GM23338 (cell line): ENCODE data around the gene STK4. TPM values are rescaled to one million over a fixed set of nuclear protein-coding genes. Genes with fewer than 3 reads are reported as not detected.

Experiments
- ATAC-seq: fragments of 200-7000 bp; cut with Tn5 transposase; 3 replicates; pipeline ENCODE4 v1.9.1; 2020
- DNase-seq: peaks from one replicate; pipeline ENCODE4 v3.0.0-alpha.2; 2015; ENCODE audit warnings: low spot score
- H2AFZ ChIP-seq: fragments of 200-600 bp; sonication (generic); 2 replicates; pipeline ENCODE4 v1.8.0; 2016; ENCODE audit warnings: antibody characterized with exemption, mild to moderate bottlenecking, moderate library complexity
- H3F3A ChIP-seq: fragments of 200-600 bp; sonication (generic); replicated peaks from 2 replicates; pipeline ENCODE4 v1.8.0; 2017; ENCODE audit warnings: antibody characterized with exemption, mixed run types, low read depth
- H3K27ac ChIP-seq: fragments of 200-600 bp; sonication (generic); 2 replicates; pipeline ENCODE4 v1.6.1; 2016; ENCODE audit warnings: low read depth
- H3K27me3 ChIP-seq: fragments of 200-600 bp; sonication (generic); 2 replicates; pipeline ENCODE4 v1.8.0; 2016; ENCODE audit warnings: mild to moderate bottlenecking, mixed run types, moderate library complexity; ENCODE audit not compliant: insufficient read depth
- H3K36me3 ChIP-seq: fragments of 200-600 bp; sonication (generic); 2 replicates; pipeline ENCODE4 v1.8.0; 2016; ENCODE audit warnings: mild to moderate bottlenecking; ENCODE audit not compliant: insufficient read depth
- H3K4me1 ChIP-seq: fragments of 200-600 bp; sonication (generic); 2 replicates; pipeline ENCODE4 v1.8.0; 2016; ENCODE audit warnings: mild to moderate bottlenecking, moderate library complexity; ENCODE audit not compliant: insufficient read depth
- H3K4me2 ChIP-seq: fragments of 200-600 bp; sonication (generic); 2 replicates; pipeline ENCODE4 v1.7.1; 2017; ENCODE audit warnings: mixed run types
- H3K4me3 ChIP-seq: fragments of 200-600 bp; sonication (generic); 2 replicates; pipeline ENCODE4 v1.6.1; 2016; ENCODE audit warnings: mixed run types
- H3K79me2 ChIP-seq: fragments of 200-600 bp; sonication (generic); replicated peaks from 2 replicates; pipeline ENCODE4 v1.8.0; 2017; ENCODE audit warnings: mild to moderate bottlenecking; ENCODE audit not compliant: insufficient read depth
- H3K9me2 ChIP-seq: fragments of 200-600 bp; sonication (generic); 2 replicates; pipeline ENCODE4 v1.8.0; 2017; ENCODE audit not compliant: insufficient read depth
- H4K20me1 ChIP-seq: fragments of 200-600 bp; sonication (generic); replicated peaks from 2 replicates; pipeline ENCODE4 v1.8.0; 2017; ENCODE audit warnings: mild to moderate bottlenecking; ENCODE audit not compliant: insufficient read depth
- H3K27ac Mint-ChIP-seq: 2 replicates; pipeline ENCODE4 v1.8.0; 2020; ENCODE audit warnings: inconsistent platforms, mild to moderate bottlenecking, moderate library complexity, mixed read lengths
- H3K27me3 Mint-ChIP-seq: 3 replicates; pipeline ENCODE4 v1.8.0; 2022; ENCODE audit warnings: low read depth, mild to moderate bottlenecking, moderate library complexity, mixed read lengths, inconsistent platforms; ENCODE audit not compliant: insufficient read depth, poor library complexity
- H3K36me3 Mint-ChIP-seq: 3 replicates; pipeline ENCODE4 v1.8.0; 2021; ENCODE audit warnings: low read depth, mild to moderate bottlenecking, inconsistent platforms, moderate library complexity, mixed read lengths
- H3K4me1 Mint-ChIP-seq: 3 replicates; pipeline ENCODE4 v1.8.0; 2020; ENCODE audit warnings: mild to moderate bottlenecking, inconsistent platforms, mixed read lengths
- H3K4me3 Mint-ChIP-seq: 3 replicates; pipeline ENCODE4 v1.8.0; 2021; ENCODE audit warnings: moderate library complexity, mild to moderate bottlenecking, inconsistent platforms, mixed read lengths
- H3K9me3 Mint-ChIP-seq: 3 replicates; pipeline ENCODE4 v1.8.0; 2020; ENCODE audit warnings: moderate library complexity, mild to moderate bottlenecking, inconsistent platforms, mixed read lengths
- CREB1 ChIP-seq: fragments of 250-450 bp; sonication (Bioruptor Pico); IDR thresholded peaks from 2 replicates; pipeline ENCODE4 v1.5.0; 2020; ENCODE audit warnings: low read depth, mild to moderate bottlenecking, moderate library complexity
- JUNB ChIP-seq: IDR thresholded peaks from one replicate; pipeline ENCODE4 v1.6.1; 2016; ENCODE audit warnings: antibody characterized with exemption; ENCODE audit not compliant: unreplicated experiment
- NANOG ChIP-seq: IDR thresholded peaks from 2 replicates; pipeline ENCODE4 v1.6.1; 2016; ENCODE audit warnings: antibody characterized with exemption, borderline replicate concordance
- REST ChIP-seq: IDR thresholded peaks from one replicate; pipeline ENCODE4 v1.6.1; 2018; ENCODE audit warnings: antibody characterized with exemption; ENCODE audit not compliant: unreplicated experiment
- ZNF114 ChIP-seq: fragments of 250-450 bp; sonication (Bioruptor Pico); IDR thresholded peaks from 2 replicates; pipeline ENCODE4 v1.5.0; 2020; ENCODE audit warnings: mild to moderate bottlenecking, moderate library complexity
- polyA plus RNA-seq: library from polyadenylated mRNA; unstranded; fragments of >200 nt; fragmentation: Nextera tagmentation; extraction: Ambion mirVana; gene quantifications from 2 replicates; pipeline ENCODE4 v1.2.1, GENCODE V29; 2016
- total RNA-seq: library from RNA; depleted of rRNA; stranded (reverse); fragments of >200 nt; shearing (Covaris generic); gene quantifications from 2 replicates; pipeline ENCODE4 v1.2.3, GENCODE V29; 2014
- TF ChIP-seq, protein P1 (sequence below): fragments of 250-450 bp; sonication (Bioruptor Pico); IDR thresholded peaks from 2 replicates; pipeline ENCODE4 v1.5.0; 2020; ENCODE audit warnings: mild to moderate bottlenecking, moderate library complexity
- TF ChIP-seq, protein P2 (sequence below): IDR thresholded peaks from 2 replicates; pipeline ENCODE4 v1.6.1; 2016; ENCODE audit warnings: antibody characterized with exemption

STK4 gene
- total and polyA plus RNA-seq, 2 experiments from 2014 or later = 37.7 to 58.7 TPM

- Mint-ChIP-seq H3K36me3 (peaks cover 72% of the 10 kb centered on the region), H3K9me3 (no peaks in the 10 kb centered on the region), H3K27ac (no peak overlapping the region; the same call in 1 of the 2 replicates), H3K27me3 (no peaks in the 10 kb centered on the region), H3K4me3 (no peak overlapping the region), H3K4me1 (no peaks in the 10 kb centered on the region)
- H2AFZ ChIP-seq = no peak overlapping the region
- H3K9me2 ChIP-seq = no peaks in the 10 kb centered on the region
- H3K79me2 ChIP-seq = no peaks in the 10 kb centered on the region
- peaks cover 22% of the 10 kb centered on the region for H3K36me3 ChIP-seq
- peaks cover 3% of the 10 kb centered on the region; the same call in 1 of the 2 replicates for H3F3A ChIP-seq
- H3K4me3 ChIP-seq = no peak overlapping the region
- no peak for TF ChIP-seq NANOG
- no peak for TF ChIP-seq REST
- TF ChIP-seq JUNB = no peak
- no peak for TF ChIP-seq ZNF114 (CRISPR knock-in tag)
- no peak for TF ChIP-seq CREB1
- TF ChIP-seq, protein P1, sequence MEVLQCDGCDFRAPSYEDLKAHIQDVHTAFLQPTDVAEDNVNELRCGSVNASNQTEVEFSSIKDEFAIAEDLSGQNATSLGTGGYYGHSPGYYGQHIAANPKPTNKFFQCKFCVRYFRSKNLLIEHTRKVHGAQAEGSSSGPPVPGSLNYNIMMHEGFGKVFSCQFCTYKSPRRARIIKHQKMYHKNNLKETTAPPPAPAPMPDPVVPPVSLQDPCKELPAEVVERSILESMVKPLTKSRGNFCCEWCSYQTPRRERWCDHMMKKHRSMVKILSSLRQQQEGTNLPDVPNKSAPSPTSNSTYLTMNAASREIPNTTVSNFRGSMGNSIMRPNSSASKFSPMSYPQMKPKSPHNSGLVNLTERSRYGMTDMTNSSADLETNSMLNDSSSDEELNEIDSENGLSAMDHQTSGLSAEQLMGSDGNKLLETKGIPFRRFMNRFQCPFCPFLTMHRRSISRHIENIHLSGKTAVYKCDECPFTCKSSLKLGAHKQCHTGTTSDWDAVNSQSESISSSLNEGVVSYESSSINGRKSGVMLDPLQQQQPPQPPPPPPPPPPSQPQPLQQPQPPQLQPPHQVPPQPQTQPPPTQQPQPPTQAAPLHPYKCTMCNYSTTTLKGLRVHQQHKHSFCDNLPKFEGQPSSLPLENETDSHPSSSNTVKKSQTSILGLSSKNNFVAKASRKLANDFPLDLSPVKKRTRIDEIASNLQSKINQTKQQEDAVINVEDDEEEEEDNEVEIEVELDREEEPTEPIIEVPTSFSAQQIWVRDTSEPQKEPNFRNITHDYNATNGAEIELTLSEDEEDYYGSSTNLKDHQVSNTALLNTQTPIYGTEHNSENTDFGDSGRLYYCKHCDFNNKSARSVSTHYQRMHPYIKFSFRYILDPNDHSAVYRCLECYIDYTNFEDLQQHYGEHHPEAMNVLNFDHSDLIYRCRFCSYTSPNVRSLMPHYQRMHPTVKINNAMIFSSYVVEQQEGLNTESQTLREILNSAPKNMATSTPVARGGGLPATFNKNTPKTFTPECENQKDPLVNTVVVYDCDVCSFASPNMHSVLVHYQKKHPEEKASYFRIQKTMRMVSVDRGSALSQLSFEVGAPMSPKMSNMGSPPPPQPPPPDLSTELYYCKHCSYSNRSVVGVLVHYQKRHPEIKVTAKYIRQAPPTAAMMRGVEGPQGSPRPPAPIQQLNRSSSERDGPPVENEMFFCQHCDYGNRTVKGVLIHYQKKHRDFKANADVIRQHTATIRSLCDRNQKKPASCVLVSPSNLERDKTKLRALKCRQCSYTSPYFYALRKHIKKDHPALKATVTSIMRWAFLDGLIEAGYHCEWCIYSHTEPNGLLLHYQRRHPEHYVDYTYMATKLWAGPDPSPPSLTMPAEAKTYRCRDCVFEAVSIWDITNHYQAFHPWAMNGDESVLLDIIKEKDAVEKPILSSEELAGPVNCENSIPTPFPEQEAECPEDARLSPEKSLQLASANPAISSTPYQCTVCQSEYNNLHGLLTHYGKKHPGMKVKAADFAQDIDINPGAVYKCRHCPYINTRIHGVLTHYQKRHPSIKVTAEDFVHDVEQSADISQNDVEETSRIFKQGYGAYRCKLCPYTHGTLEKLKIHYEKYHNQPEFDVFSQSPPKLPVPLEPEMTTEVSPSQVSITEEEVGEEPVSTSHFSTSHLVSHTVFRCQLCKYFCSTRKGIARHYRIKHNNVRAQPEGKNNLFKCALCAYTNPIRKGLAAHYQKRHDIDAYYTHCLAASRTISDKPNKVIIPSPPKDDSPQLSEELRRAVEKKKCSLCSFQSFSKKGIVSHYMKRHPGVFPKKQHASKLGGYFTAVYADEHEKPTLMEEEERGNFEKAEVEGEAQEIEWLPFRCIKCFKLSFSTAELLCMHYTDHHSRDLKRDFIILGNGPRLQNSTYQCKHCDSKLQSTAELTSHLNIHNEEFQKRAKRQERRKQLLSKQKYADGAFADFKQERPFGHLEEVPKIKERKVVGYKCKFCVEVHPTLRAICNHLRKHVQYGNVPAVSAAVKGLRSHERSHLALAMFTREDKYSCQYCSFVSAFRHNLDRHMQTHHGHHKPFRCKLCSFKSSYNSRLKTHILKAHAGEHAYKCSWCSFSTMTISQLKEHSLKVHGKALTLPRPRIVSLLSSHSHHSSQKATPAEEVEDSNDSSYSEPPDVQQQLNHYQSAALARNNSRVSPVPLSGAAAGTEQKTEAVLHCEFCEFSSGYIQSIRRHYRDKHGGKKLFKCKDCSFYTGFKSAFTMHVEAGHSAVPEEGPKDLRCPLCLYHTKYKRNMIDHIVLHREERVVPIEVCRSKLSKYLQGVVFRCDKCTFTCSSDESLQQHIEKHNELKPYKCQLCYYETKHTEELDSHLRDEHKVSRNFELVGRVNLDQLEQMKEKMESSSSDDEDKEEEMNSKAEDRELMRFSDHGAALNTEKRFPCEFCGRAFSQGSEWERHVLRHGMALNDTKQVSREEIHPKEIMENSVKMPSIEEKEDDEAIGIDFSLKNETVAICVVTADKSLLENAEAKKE (CRISPR knock-in tag) = no peak
- TF ChIP-seq, protein P2, sequence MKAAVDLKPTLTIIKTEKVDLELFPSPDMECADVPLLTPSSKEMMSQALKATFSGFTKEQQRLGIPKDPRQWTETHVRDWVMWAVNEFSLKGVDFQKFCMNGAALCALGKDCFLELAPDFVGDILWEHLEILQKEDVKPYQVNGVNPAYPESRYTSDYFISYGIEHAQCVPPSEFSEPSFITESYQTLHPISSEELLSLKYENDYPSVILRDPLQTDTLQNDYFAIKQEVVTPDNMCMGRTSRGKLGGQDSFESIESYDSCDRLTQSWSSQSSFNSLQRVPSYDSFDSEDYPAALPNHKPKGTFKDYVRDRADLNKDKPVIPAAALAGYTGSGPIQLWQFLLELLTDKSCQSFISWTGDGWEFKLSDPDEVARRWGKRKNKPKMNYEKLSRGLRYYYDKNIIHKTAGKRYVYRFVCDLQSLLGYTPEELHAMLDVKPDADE = no peak
- no peak for ATAC-seq
- H3K27ac ChIP-seq = no peak overlapping the region
- H3K4me1 ChIP-seq = no peaks in the 10 kb centered on the region
- peaks cover 3% of the 10 kb centered on the region for H4K20me1 ChIP-seq
- H3K4me2 ChIP-seq = no peak overlapping the region
- H3K27me3 ChIP-seq = no peaks in the 10 kb centered on the region
- no peak for DNase-seq
Observed at GRCh38 chr20:44941120-44941691, 25.1 kb upstream of the STK4 start.
